Ovary (tissue), 9 donors: ENCODE data around the gene ANTXR1. TPM values are rescaled to one million over a fixed set of nuclear protein-coding genes. Genes with fewer than 3 reads are reported as not detected.
A peak's percentile ranks its signal among the peaks of the same experiment; 100 is the strongest.

Source experiments
- DNase-seq, 5 donors: peaks; one replicate each; pipeline ENCODE4 v3.0.0-alpha.2; 2019 to 2020
- H3K27ac ChIP-seq, 2 donors: fragments of 200-600 bp; one replicate each; pipeline versions ENCODE4 v1.5.1 to v1.8.0; 2019 to 2022
- H3K27me3 ChIP-seq: fragments of 200-600 bp; one replicate; pipeline ENCODE4 v1.8.0; 2022
- H3K36me3 ChIP-seq: fragments of 200-600 bp; sonication (generic); one replicate; pipeline ENCODE4 v1.5.1; 2019
- H3K4me1 ChIP-seq: one replicate; pipeline ENCODE4 v1.8.1; 2013; ENCODE audit warnings: mild to moderate bottlenecking, moderate library complexity; ENCODE audit not compliant: insufficient read depth
- H3K4me3 ChIP-seq: fragments of 200-600 bp; sonication (generic); one replicate; pipeline ENCODE4 v1.5.1; 2017
- H3K9me3 ChIP-seq, 2 donors: fragments of 200-600 bp in 1 of 2; sonication (generic) in 1 of 2; one replicate each; pipeline versions ENCODE4 v1.5.1 to v1.8.1; 2013 to 2019; ENCODE audit warnings: mild to moderate bottlenecking in 1 of 2, moderate library complexity in 1 of 2
- EP300 ChIP-seq: sonication (generic); formaldehyde crosslinking; IDR thresholded peaks from one replicate; pipeline ENCODE4 v1.6.1; 2017; ENCODE audit warnings: antibody characterized with exemption
- POLR2A ChIP-seq: fragments of 450-650 bp; IDR thresholded peaks from one replicate; pipeline ENCODE4 v1.6.1; 2017; ENCODE audit warnings: antibody characterized with exemption, mild to moderate bottlenecking, moderate library complexity
- WGBS, 3 donors: extraction: QIAGEN DNeasy Blood & Tissue Kit in 1 of 3; methylation state at CpG; one replicate each; pipeline versions ENCODE4 v1.1.5 to v1.1.7; 2013 to 2017; 5-methylcytosine and 5-hydroxymethylcytosine counted together
- intact Hi-C, 4 donors: fragments of 100-400 bp; cut with DNase I; formaldehyde crosslinking; loops; one replicate each; pipeline versions ENCODE4 v1.11.0 to v1.15.1; 2022 to 2023
- polyA plus RNA-seq, 2 donors: library from polyadenylated mRNA; stranded (reverse); fragments of 200-250 nt in 1 of 2; fragments of 350-450 nt in 1 of 2; fragmentation: Illumina TruSeq in 1 of 2; extraction: RNeasy Lipid Tissue Mini Kit (QIAGEN cat#74804) in 1 of 2; gene quantifications; one replicate each; pipeline ENCODE4 v1.2.3, GENCODE V29; 2013 to 2014
- total RNA-seq, 7 donors: library from RNA; depleted of rRNA in 2 of 7; stranded (reverse); fragments of >200 nt in 2 of 7; fragmentation: NEBNext Ultra II Directional in 3 of 7; extraction: Animal tissue kit (Norgen Biotek cat#: 25700) in 3 of 7; gene quantifications; one replicate each; pipeline versions ENCODE4 v1.1.0 to v1.2.4, GENCODE V29; 2016 to 2023
- TF ChIP-seq, protein P1 (sequence below), 3 donors: fragments of 450-650 bp in 2 of 3; fragments of 200-600 bp in 1 of 3; IDR thresholded peaks; one replicate each; pipeline versions ENCODE4 v1.5.1 to v1.8.0; 2016 to 2022; ENCODE audit warnings: antibody characterized with exemption in 3 of 3, mild to moderate bottlenecking in 1 of 3
- donor health status: DM: no; HTN: no; CAD: no; lungs with moderate emphysema.
- donor health status: DM: no; HTN: no; CAD: no.
- donor health status: Bipolar disorder and iron deficiency.
- donor health status: DM: yes; HTN: yes; CAD: no.
- donor health status: DM: no; HTN: no; CAD: no.
- donor health status: DM: yes; HTN: yes; CAD: no.

ANTXR1 gene
- total and polyA plus RNA-seq, 9 donors = 73.0 to 276 (median 152) TPM

DNA sequence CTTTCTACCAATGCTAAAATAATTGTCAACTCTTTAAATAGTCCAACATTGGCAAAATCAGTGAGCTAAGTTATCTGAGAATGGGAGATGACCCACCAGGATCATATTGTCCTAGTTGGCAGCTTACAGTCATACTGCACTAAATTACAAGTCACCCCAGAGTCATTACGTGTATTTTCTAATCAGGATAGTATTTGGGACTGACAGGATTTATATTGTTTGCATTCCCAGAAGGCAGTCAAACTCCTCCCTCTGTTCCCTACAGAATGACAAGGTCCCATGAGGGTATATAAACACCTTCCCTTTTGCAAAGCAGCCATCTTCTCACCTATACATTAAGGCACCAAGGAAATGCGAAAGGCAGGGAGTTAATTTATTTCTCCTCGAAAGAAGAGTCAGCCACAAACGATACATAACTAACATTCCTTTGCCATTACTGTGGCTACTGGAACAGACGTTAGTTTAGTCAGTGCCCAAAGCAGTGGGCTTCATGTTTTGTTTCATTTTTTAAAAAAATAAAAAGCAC is 125.3 kb downstream of the ANTXR1 start:
- Histone ChIP-seq H3K27ac (no peak overlapping the region), H3K27me3 (no peaks in the 10 kb centered on the region), H3K4me3 (no peak overlapping the region), H3K4me1 (no peaks in the 10 kb centered on the region), H3K9me3 (no peaks in the 10 kb centered on the region), H3K36me3 (no peaks in the 10 kb centered on the region)
- TF ChIP-seq POLR2A = no peak
- TF ChIP-seq, protein P1, sequence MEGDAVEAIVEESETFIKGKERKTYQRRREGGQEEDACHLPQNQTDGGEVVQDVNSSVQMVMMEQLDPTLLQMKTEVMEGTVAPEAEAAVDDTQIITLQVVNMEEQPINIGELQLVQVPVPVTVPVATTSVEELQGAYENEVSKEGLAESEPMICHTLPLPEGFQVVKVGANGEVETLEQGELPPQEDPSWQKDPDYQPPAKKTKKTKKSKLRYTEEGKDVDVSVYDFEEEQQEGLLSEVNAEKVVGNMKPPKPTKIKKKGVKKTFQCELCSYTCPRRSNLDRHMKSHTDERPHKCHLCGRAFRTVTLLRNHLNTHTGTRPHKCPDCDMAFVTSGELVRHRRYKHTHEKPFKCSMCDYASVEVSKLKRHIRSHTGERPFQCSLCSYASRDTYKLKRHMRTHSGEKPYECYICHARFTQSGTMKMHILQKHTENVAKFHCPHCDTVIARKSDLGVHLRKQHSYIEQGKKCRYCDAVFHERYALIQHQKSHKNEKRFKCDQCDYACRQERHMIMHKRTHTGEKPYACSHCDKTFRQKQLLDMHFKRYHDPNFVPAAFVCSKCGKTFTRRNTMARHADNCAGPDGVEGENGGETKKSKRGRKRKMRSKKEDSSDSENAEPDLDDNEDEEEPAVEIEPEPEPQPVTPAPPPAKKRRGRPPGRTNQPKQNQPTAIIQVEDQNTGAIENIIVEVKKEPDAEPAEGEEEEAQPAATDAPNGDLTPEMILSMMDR (IDR thresholded peaks at IDR 0.05) = no peak
- intact Hi-C loops = loop anchor here in 1 of 4 donors (2.0 kb wide), 1 partner anchor 182 kb away; no protein-coding TSS in a partner anchor
- WGBS, 3 donors = 12 to 19% (median 19%) methylated on average over 5 of the region's 5 CpGs
- no peak for DNase-seq

DNA sequence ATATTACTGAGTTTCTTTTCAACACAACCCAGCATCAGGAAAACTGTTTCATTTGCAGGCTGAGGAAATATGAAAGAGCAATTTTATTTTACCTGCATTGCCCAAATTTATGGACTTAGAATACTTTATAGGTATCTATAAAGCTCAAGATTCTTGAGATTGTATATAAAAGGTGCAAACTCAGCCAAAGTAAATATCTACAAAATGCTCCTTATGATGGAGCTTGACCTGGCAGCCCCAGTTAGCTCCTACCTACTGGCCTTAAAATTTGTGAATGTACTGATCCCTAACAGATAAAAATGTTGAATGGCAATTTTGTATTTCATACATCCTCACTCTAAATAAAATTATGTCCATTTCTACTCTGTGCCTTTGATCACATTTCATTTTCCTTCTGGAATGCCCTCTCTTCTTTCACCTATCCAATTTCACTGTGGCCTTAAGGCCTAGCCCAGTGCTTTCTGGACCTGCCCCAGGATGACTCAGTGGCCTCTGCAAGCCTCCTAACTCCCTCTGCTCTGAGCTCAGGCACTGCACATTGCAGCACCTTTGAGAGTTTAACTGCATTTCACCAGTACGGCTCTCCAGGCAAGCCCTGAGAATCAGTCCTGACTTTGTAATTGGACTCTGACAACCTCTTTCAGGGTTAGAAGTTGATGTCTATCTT is 125.9 kb downstream of the ANTXR1 start:
- 59 to 63% (median 60%) methylated on average over 1 of the region's 1 CpG for WGBS, 3 donors
- TF ChIP-seq POLR2A = no peak
- TF ChIP-seq, protein P1 (IDR thresholded peaks at IDR 0.05) = no peak
- TF ChIP-seq EP300 = no peak
- Histone ChIP-seq H3K9me3 (no peaks in the 10 kb centered on the region), H3K4me1 (no peaks in the 10 kb centered on the region), H3K27ac (no peak overlapping the region), H3K4me3 (no peak overlapping the region), H3K36me3 (no peaks in the 10 kb centered on the region), H3K27me3 (no peaks in the 10 kb centered on the region)
- peak in 1 of 5 donors; percentile 54 for DNase-seq
- intact Hi-C loops = loop anchor here in 1 of 4 donors (2.0 kb wide), 1 partner anchor 182 kb away; no protein-coding TSS in a partner anchor

DNA sequence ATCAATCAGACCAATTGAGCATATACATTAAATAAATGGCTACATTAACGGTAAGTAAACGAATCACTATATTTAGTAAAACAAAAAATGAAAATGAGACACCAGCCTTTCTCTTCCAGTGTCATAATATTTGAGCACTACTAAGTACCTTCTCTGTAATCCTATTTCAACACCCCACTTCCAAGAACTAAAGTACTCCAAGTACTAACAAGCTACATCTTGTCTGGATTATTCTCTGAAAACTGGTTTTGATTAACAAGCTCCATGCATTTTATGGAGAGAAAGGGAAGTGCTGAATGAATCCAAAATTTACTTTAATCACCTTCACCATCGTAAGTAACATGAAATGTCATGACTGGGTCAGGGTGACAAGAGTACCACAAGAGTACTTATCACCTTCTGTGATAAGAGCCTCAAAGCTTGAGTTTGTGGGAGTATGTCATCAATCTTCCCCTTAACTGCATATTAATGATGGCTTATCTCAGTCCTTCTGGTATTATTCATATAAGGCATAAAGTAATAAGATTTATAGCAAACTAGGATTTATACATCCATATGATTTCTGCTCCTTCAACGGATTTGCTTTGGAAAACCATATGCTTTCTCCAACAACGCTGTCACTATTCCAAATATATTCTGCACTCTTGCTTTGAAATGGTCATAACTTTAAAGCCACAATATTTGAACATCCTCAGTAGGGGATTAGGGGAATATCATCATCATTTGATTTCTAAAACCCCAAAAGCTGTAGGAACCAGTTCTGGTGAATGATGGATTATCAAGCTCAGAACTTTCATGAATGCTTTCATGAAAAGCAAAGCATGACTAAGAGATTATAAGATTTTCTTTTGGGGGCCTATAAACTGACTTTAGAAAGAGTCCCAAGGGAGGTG is 127.0 kb downstream of the ANTXR1 start:
- 69 to 85% (median 77%) methylated on average over 5 of the region's 5 CpGs for WGBS, 3 donors
- TF ChIP-seq POLR2A (no peak), EP300 (no peak)
- TF ChIP-seq, protein P1 (IDR thresholded peaks at IDR 0.05) = no peak
- Histone ChIP-seq H3K4me1 (no peaks in the 10 kb centered on the region), H3K4me3 (no peak overlapping the region), H3K36me3 (no peaks in the 10 kb centered on the region), H3K9me3 (no peaks in the 10 kb centered on the region), H3K27ac (no peak overlapping the region), H3K27me3 (no peaks in the 10 kb centered on the region)
- intact Hi-C loops = loop anchor here in 3 of 4 donors (2.0 to 10.0 kb wide), 3 partner anchors 55 to 181 kb away; partner anchors contain the start of gene ANTXR1 (in 1 of the 3)
- no peak for DNase-seq

DNA sequence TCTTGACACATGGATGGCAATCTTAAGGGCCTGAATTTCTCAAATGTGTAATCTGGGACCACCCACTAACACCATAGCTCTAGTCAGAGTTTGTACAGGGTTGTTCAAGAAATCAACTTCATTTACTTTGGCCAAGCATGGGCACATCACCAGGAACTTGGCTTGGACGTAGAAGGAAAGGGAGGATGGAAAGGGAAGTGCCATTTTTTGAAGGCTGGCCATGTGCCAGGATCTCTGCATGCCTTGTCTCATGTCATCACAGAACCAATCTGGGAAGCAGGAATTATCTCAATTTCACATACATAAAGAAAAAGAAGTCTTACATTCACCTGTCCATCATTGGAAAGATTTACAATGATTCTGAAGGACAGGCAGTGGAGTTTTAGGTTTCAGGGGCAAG is 128.1 kb downstream of the ANTXR1 start:
- no peak overlapping the region for H3K4me3 ChIP-seq
- H3K4me1 ChIP-seq = no peaks in the 10 kb centered on the region
- H3K36me3 ChIP-seq = no peaks in the 10 kb centered on the region
- TF ChIP-seq EP300 (no peak), POLR2A (no peak)
- peak in 1 of 5 donors; percentile 30 for DNase-seq
- intact Hi-C loops = loop anchor here in 2 of 4 donors (10.0 kb wide), 2 partner anchors 56 to 126 kb away; partner anchors contain the start of gene ANTXR1 (in 1 of the 2)
- H3K27ac ChIP-seq = no peak overlapping the region
- 76 to 91% (median 81%) methylated on average over 1 of the region's 1 CpG for WGBS, 3 donors
- no peaks in the 10 kb centered on the region for H3K27me3 ChIP-seq
- H3K9me3 ChIP-seq = no peaks in the 10 kb centered on the region
